ENCODE results near the gene CBX4. TPM values are rescaled to one million over a fixed set of nuclear protein-coding genes. Genes with fewer than 3 reads are reported as not detected.

Gene CBX4
- total and polyA plus RNA-seq, 2 of the 13 experiments (the other 11 are each of a cell fraction or from before 2014, with no cell fraction given) = 25.8 to 50.8 TPM

GRCh38 chr17:79844869-79845600 is 5.8 kb upstream of the CBX4 start (continued):
- TF ChIP-seq BRCA1 (CRISPR knock-in tag; IDR thresholded peaks at IDR 0.05) (no peak), ZNF296 (CRISPR knock-in tag; conservative IDR thresholded peaks at IDR 0.05) (no peak), ZNF614 (CRISPR knock-in tag; IDR thresholded peaks at IDR 0.05; ENCODE audit: borderline replicate concordance) (peak; percentile 67; the same call in 1 of the 2 replicates), SNAPC5 (CRISPR knock-in tag; IDR thresholded peaks at IDR 0.05; ENCODE audit: borderline replicate concordance) (0 out of 2 replicates have a peak, but pooled peaks have one; percentile 44), ZSCAN5A (CRISPR knock-in tag; IDR thresholded peaks at IDR 0.05; ENCODE audit: borderline replicate concordance) (peak; percentile 73), IRX3 (CRISPR knock-in tag; IDR thresholded peaks at IDR 0.05; ENCODE audit: borderline replicate concordance, low read depth) (peak; percentile 64; the same call in 1 of the 2 replicates), ZBTB14 (CRISPR knock-in tag; IDR thresholded peaks at IDR 0.05) (peak; percentile 48; the same call in 1 of the 2 replicates), HDAC6 (IDR thresholded peaks at IDR 0.05; ENCODE audit: low read depth, low read length) (no peak), SCMH1 (CRISPR knock-in tag; IDR thresholded peaks at IDR 0.05; ENCODE audit: borderline replicate concordance) (no peak), ARID4A (CRISPR knock-in tag; IDR thresholded peaks at IDR 0.05; ENCODE audit: borderline replicate concordance) (peak; percentile 50; the same call in 1 of the 2 replicates), KDM1A (CRISPR knock-in tag; IDR thresholded peaks at IDR 0.05) (no peak), ZFY (CRISPR knock-in tag; IDR thresholded peaks at IDR 0.05) (peak; percentile 88), ZBTB37 (CRISPR knock-in tag; IDR thresholded peaks at IDR 0.05) (no peak), CHCHD3 (CRISPR knock-in tag; IDR thresholded peaks at IDR 0.05) (no peak), ARNT2 (CRISPR knock-in tag; IDR thresholded peaks at IDR 0.05; ENCODE audit: low read depth) (no peak), ZNF567 (CRISPR knock-in tag; IDR thresholded peaks at IDR 0.05; ENCODE audit: borderline replicate concordance) (no peak), ZNF576 (CRISPR knock-in tag; IDR thresholded peaks at IDR 0.05) (no peak), MTA1 (CRISPR knock-in tag; IDR thresholded peaks at IDR 0.05; ENCODE audit: borderline replicate concordance) (peak; percentile 95; the same call in 1 of the 2 replicates), JUNB (CRISPR knock-in tag; IDR thresholded peaks at IDR 0.05; ENCODE audit: borderline replicate concordance) (no peak), IRF2 (CRISPR knock-in tag; IDR thresholded peaks at IDR 0.05) (no peak)
